ENCODE results near the gene MERTK.

GRCh38 chr2:111983478-111984212 is 85.2 kb downstream of the MERTK start:
- TF ChIP-seq CTCF (conservative IDR thresholded peaks at IDR 0.05) (no peak), ZFX (IDR thresholded peaks at IDR 0.05) (no peak)

Data from C4-2B (cell line).